Measurements from ENCODE around the gene NTM.

DNA sequence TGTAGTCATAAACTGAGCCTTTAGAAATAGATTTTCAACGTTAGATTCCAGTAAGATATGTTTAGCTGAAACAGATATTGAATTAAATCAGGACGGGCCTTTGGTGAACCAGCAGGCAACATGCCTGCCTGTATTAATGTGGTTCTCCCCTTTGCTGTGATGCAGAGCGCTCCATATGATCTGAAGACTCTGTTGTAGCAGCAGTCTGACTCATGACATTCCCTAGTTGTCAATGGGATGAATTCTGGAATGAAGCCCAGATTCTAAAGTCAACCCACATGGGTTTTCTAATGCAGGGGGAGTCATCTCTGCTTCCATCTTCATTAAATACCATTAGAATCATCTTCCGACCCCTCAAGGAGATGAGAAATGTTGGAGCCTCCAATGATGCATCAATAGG, 864.5 kb downstream of the NTM start:
- TF ChIP-seq POLR2A (IDR thresholded peaks at IDR 0.05): no peak
- TF ChIP-seq, protein P1, sequence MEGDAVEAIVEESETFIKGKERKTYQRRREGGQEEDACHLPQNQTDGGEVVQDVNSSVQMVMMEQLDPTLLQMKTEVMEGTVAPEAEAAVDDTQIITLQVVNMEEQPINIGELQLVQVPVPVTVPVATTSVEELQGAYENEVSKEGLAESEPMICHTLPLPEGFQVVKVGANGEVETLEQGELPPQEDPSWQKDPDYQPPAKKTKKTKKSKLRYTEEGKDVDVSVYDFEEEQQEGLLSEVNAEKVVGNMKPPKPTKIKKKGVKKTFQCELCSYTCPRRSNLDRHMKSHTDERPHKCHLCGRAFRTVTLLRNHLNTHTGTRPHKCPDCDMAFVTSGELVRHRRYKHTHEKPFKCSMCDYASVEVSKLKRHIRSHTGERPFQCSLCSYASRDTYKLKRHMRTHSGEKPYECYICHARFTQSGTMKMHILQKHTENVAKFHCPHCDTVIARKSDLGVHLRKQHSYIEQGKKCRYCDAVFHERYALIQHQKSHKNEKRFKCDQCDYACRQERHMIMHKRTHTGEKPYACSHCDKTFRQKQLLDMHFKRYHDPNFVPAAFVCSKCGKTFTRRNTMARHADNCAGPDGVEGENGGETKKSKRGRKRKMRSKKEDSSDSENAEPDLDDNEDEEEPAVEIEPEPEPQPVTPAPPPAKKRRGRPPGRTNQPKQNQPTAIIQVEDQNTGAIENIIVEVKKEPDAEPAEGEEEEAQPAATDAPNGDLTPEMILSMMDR (IDR thresholded peaks at IDR 0.05): no peak

All from uterus (tissue), 2 donors.